ENCODE data around the gene KCNMA1.

The KCNMA1 gene

GRCh38 chr10:77368006-77368405 is 269.6 kb downstream of the KCNMA1 start:
- Histone ChIP-seq H2AFZ (no peak overlapping the region), H3K4me2 (ENCODE audit: low read length) (no peak overlapping the region), H3K36me3 (ENCODE audit: control insufficient read depth, insufficient read depth, low read length) (no peaks in the 10 kb centered on the region), H3K4me1 (no peaks in the 10 kb centered on the region), H3K27me3 (ENCODE audit: control insufficient read depth, insufficient read depth, low read length) (no peaks in the 10 kb centered on the region), H3K9me3 (ENCODE audit: control insufficient read depth, low read length) (no peaks in the 10 kb centered on the region), H3K27ac (no peak overlapping the region), H3K79me2 (no peaks in the 10 kb centered on the region), H3K4me3 (ENCODE audit: low read depth, low read length) (no peak overlapping the region), H3K9ac (no peak overlapping the region)
- no peak for TF ChIP-seq CTCF (IDR thresholded peaks at IDR 0.05)

- Histone ChIP-seq H3K9ac (no peak overlapping the region), H3K4me1 (no peaks in the 10 kb centered on the region), H3K4me3 (ENCODE audit: low read depth, low read length) (no peak overlapping the region), H2AFZ (no peak overlapping the region), H3K27me3 (ENCODE audit: control insufficient read depth, insufficient read depth, low read length) (no peaks in the 10 kb centered on the region), H3K36me3 (ENCODE audit: control insufficient read depth, insufficient read depth, low read length) (no peaks in the 10 kb centered on the region), H3K9me3 (ENCODE audit: control insufficient read depth, low read length) (no peaks in the 10 kb centered on the region), H3K4me2 (ENCODE audit: low read length) (no peak overlapping the region), H3K27ac (no peak overlapping the region), H3K79me2 (no peaks in the 10 kb centered on the region)
- no peak for TF ChIP-seq CTCF (IDR thresholded peaks at IDR 0.05)
Measured at GRCh38 chr10:77363210-77363609, 274.4 kb downstream of the KCNMA1 start.

GRCh38 chr10:77361831-77362230 is 275.8 kb downstream of the KCNMA1 start:
- no peak overlapping the region for H3K4me2 ChIP-seq (ENCODE audit: low read length)
- no peaks in the 10 kb centered on the region for H3K79me2 ChIP-seq
- H3K4me1 ChIP-seq: no peaks in the 10 kb centered on the region
- no peak overlapping the region for H3K9ac ChIP-seq
- no peak for TF ChIP-seq CTCF (IDR thresholded peaks at IDR 0.05)
- no peak overlapping the region for H3K27ac ChIP-seq
- no peak overlapping the region for H3K4me3 ChIP-seq (ENCODE audit: low read depth, low read length)
- H3K9me3 ChIP-seq (ENCODE audit: control insufficient read depth, low read length): no peaks in the 10 kb centered on the region
- no peaks in the 10 kb centered on the region for H3K27me3 ChIP-seq (ENCODE audit: control insufficient read depth, insufficient read depth, low read length)
- H2AFZ ChIP-seq: no peak overlapping the region
- H3K36me3 ChIP-seq (ENCODE audit: control insufficient read depth, insufficient read depth, low read length): no peaks in the 10 kb centered on the region

GRCh38 chr10:77361426-77361825 is 276.2 kb downstream of the KCNMA1 start:
- H3K9me3 ChIP-seq (ENCODE audit: control insufficient read depth, low read length): no peaks in the 10 kb centered on the region
- H2AFZ ChIP-seq: no peak overlapping the region
- H3K36me3 ChIP-seq (ENCODE audit: control insufficient read depth, insufficient read depth, low read length): no peaks in the 10 kb centered on the region
- H3K27ac ChIP-seq: no peak overlapping the region
- no peak overlapping the region for H3K9ac ChIP-seq
- no peaks in the 10 kb centered on the region for H3K79me2 ChIP-seq
- no peaks in the 10 kb centered on the region for H3K27me3 ChIP-seq (ENCODE audit: control insufficient read depth, insufficient read depth, low read length)
- no peaks in the 10 kb centered on the region for H3K4me1 ChIP-seq
- H3K4me3 ChIP-seq (ENCODE audit: low read depth, low read length): no peak overlapping the region
- no peak for TF ChIP-seq CTCF (IDR thresholded peaks at IDR 0.05)
- H3K4me2 ChIP-seq (ENCODE audit: low read length): no peak overlapping the region

GRCh38 chr10:77360835-77361234 is 276.8 kb downstream of the KCNMA1 start:
- Histone ChIP-seq H3K27ac (no peak overlapping the region), H3K79me2 (no peaks in the 10 kb centered on the region), H3K4me1 (no peaks in the 10 kb centered on the region), H3K4me2 (ENCODE audit: low read length) (no peak overlapping the region), H3K9ac (no peak overlapping the region), H3K4me3 (ENCODE audit: low read depth, low read length) (no peak overlapping the region), H2AFZ (no peak overlapping the region), H3K36me3 (ENCODE audit: control insufficient read depth, insufficient read depth, low read length) (no peaks in the 10 kb centered on the region), H3K27me3 (ENCODE audit: control insufficient read depth, insufficient read depth, low read length) (no peaks in the 10 kb centered on the region), H3K9me3 (ENCODE audit: control insufficient read depth, low read length) (no peaks in the 10 kb centered on the region)
- TF ChIP-seq CTCF (IDR thresholded peaks at IDR 0.05): no peak

Measured in parathyroid adenoma (tissue), 2 donors.